Peyer's patch (tissue), 4 donors: ENCODE measurements around the gene PCDHB4. TPM values are rescaled to one million over a fixed set of nuclear protein-coding genes. Genes with fewer than 3 reads are reported as not detected.
"Not testable (repeated sequence)": the region's sequence is repeated elsewhere in the genome, so short reads cannot be mapped to it uniquely, and the experiment has no call there.

Experiments
- DNase-seq, 3 donors: peaks; one replicate each; pipeline ENCODE4 v3.0.0-alpha.2; 2017 to 2019
- H3K27ac ChIP-seq, 4 donors: fragments of 200-600 bp; sonication (generic); one replicate each; pipeline ENCODE4 v1.5.1; 2016 to 2019
- H3K27me3 ChIP-seq, 2 donors: fragments of 200-600 bp; sonication (generic); one replicate each; pipeline ENCODE4 v1.5.1; 2019
- H3K36me3 ChIP-seq, 3 donors: fragments of 200-600 bp; sonication (generic); one replicate each; pipeline ENCODE4 v1.5.1; 2016 to 2019
- H3K4me1 ChIP-seq, 4 donors: fragments of 200-600 bp; sonication (generic); one replicate each; pipeline ENCODE4 v1.5.1; 2016 to 2019
- H3K4me3 ChIP-seq, 4 donors: fragments of 200-600 bp; sonication (generic); 1 replicate in 3 of 4; 2 replicates in 1 of 4; pipeline ENCODE4 v1.5.1; 2016 to 2019; ENCODE audit warnings: mild to moderate bottlenecking in 1 of 4
- H3K9me3 ChIP-seq, 4 donors: fragments of 200-600 bp; sonication (generic); one replicate each; pipeline ENCODE4 v1.5.1; 2016 to 2019; ENCODE audit warnings: mild to moderate bottlenecking in 1 of 4
- POLR2A ChIP-seq, 2 donors: fragments of 450-650 bp; IDR thresholded peaks; one replicate each; pipeline ENCODE4 v1.5.1; 2017; ENCODE audit warnings: antibody characterized with exemption in 2 of 2, mild to moderate bottlenecking in 2 of 2, moderate library complexity in 2 of 2
- total RNA-seq, 4 donors: library from RNA; depleted of rRNA; stranded (reverse); fragments of >200 nt; gene quantifications; one replicate each; pipeline ENCODE4 v1.1.0, GENCODE V29; 2016
- TF ChIP-seq, protein P1 (sequence below), 6 experiments: fragments of 450-650 bp in 4 of 6; fragments of 200-600 bp in 2 of 6; sonication (generic) in 1 of 6; IDR thresholded peaks; one replicate each; pipeline ENCODE4 v1.5.1; 2017 to 2019; ENCODE audit warnings: antibody characterized with exemption in 6 of 6, mild to moderate bottlenecking in 3 of 6, moderate library complexity in 1 of 6

Gene PCDHB4
- total RNA-seq, 4 donors from 2014 or later = 0.80 to 6.6 (median 1.2) TPM; not detected in 1

DNA sequence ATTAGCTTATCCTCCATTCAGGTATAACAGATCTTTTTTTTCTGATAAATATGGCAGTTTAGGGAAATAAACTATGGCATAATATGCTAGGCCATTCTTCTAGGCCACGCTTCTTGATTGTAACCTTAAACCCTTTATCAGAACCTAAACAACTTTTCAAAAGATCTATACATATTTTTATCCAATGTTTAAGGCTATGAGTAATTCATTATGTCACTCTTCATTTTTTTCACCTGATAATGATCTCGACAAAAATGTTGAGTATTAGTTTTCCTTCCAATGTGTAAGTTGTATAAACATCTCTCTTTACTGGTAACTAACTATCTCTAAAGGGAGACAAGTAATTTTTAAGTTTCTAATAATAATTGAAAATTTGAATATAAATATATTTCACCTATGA is 2.4 kb upstream of the PCDHB4 start:
- H3K27me3 ChIP-seq = no peaks in the 10 kb centered on the region
- no peak overlapping the region for H3K27ac ChIP-seq
- no peaks in the 10 kb centered on the region for H3K4me1 ChIP-seq
- peaks cover 0 to 11% (median 0%) of the 10 kb centered on the region in 4 donors for H3K9me3 ChIP-seq
- no peak for TF ChIP-seq POLR2A (IDR thresholded peaks at IDR 0.05)
- TF ChIP-seq, protein P1, sequence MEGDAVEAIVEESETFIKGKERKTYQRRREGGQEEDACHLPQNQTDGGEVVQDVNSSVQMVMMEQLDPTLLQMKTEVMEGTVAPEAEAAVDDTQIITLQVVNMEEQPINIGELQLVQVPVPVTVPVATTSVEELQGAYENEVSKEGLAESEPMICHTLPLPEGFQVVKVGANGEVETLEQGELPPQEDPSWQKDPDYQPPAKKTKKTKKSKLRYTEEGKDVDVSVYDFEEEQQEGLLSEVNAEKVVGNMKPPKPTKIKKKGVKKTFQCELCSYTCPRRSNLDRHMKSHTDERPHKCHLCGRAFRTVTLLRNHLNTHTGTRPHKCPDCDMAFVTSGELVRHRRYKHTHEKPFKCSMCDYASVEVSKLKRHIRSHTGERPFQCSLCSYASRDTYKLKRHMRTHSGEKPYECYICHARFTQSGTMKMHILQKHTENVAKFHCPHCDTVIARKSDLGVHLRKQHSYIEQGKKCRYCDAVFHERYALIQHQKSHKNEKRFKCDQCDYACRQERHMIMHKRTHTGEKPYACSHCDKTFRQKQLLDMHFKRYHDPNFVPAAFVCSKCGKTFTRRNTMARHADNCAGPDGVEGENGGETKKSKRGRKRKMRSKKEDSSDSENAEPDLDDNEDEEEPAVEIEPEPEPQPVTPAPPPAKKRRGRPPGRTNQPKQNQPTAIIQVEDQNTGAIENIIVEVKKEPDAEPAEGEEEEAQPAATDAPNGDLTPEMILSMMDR (IDR thresholded peaks at IDR 0.05) = no peak
- DNase-seq = no peak
- no peak overlapping the region for H3K4me3 ChIP-seq
- H3K36me3 ChIP-seq = no peaks in the 10 kb centered on the region

DNA sequence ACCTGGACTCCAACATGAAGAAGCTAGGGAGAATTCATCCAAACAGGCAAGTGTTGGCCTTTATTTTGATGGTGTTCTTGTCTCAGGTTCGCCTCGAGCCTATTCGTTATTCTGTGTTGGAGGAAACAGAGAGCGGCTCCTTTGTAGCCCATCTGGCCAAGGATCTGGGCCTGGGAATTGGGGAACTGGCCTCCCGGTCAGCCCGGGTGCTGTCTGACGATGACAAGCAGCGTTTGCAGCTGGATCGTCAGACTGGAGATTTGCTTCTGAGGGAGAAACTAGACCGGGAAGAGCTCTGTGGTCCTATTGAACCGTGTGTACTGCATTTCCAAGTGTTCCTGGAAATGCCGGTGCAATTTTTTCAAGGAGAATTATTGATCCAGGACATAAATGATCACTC is 367 bp downstream of the PCDHB4 start:
- peak overlapping the region in 2 of 4 donors; percentile 2 to 18 for H3K4me3 ChIP-seq

DNA sequence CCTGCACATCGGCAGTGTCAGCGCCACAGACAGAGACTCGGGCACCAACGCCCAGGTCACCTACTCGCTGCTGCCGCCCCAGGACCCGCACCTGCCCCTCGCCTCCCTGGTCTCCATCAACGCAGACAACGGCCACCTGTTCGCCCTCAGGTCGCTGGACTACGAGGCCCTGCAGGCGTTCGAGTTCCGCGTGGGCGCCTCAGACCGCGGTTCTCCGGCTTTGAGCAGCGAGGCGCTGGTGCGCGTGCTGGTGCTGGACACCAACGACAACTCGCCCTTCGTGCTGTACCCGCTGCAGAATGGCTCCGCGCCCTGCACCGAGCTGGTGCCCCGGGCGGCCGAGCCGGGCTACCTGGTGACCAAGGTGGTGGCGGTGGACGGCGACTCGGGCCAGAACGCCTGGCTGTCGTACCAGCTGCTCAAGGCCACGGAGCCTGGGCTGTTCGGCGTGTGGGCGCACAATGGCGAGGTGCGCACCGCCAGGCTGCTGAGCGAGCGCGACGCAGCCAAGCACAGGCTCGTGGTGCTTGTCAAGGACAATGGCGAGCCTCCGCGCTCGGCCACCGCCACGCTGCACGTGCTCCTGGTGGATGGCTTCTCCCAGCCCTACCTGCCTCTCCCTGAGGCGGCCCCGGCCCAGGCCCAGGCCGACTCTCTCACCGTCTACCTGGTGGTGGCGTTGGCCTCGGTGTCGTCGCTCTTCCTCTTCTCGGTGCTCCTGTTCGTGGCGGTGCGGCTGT is 1.9 kb downstream of the PCDHB4 start:
- H3K9me3 ChIP-seq = peaks cover 0 to 11% (median 0%) of the 10 kb centered on the region in 4 donors
- not testable (repeated sequence) for H3K27ac ChIP-seq, H3K36me3 ChIP-seq, H3K27me3 ChIP-seq, H3K4me1 ChIP-seq, DNase-seq, H3K4me3 ChIP-seq

More for the DNA sequence above, 367 bp downstream of the PCDHB4 start:
- H3K4me1 ChIP-seq = no peaks in the 10 kb centered on the region
- no peaks in the 10 kb centered on the region for H3K27me3 ChIP-seq
- TF ChIP-seq, protein P1 (IDR thresholded peaks at IDR 0.05) = no peak
- TF ChIP-seq POLR2A (IDR thresholded peaks at IDR 0.05) = no peak
- no peak overlapping the region for H3K27ac ChIP-seq
- no peaks in the 10 kb centered on the region for H3K36me3 ChIP-seq
- peaks cover 0 to 11% (median 0%) of the 10 kb centered on the region in 4 donors for H3K9me3 ChIP-seq
- no peak for DNase-seq

DNA sequence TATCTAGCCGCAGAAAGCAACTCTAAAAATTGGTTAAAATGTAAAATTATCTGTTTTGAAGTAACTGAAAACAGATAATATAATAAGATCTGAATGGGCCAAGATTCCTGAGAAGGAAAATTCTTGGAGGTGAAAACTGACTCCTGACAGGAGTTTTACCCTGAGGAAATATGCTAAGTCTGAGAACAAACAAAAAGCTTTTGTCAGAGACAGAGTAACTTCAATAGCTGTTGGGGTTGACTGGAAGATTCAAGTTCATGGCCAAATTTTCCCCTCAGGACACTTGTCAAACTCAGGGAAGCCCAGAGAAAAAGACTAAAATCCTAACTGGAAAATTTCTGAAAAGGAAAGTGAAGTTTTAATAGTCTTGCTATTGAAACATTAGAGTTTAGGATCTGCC is 5.7 kb downstream of the PCDHB4 start:
- H3K27ac ChIP-seq = no peak overlapping the region
- DNase-seq = no peak
- H3K4me1 ChIP-seq = no peaks in the 10 kb centered on the region
- no peaks in the 10 kb centered on the region for H3K27me3 ChIP-seq
- H3K4me3 ChIP-seq = no peak overlapping the region
- no peak for TF ChIP-seq POLR2A (IDR thresholded peaks at IDR 0.05)
- TF ChIP-seq, protein P1 (IDR thresholded peaks at IDR 0.05) = no peak
- peaks cover 0 to 6% (median 0%) of the 10 kb centered on the region in 4 donors for H3K9me3 ChIP-seq
- H3K36me3 ChIP-seq = no peaks in the 10 kb centered on the region

DNA sequence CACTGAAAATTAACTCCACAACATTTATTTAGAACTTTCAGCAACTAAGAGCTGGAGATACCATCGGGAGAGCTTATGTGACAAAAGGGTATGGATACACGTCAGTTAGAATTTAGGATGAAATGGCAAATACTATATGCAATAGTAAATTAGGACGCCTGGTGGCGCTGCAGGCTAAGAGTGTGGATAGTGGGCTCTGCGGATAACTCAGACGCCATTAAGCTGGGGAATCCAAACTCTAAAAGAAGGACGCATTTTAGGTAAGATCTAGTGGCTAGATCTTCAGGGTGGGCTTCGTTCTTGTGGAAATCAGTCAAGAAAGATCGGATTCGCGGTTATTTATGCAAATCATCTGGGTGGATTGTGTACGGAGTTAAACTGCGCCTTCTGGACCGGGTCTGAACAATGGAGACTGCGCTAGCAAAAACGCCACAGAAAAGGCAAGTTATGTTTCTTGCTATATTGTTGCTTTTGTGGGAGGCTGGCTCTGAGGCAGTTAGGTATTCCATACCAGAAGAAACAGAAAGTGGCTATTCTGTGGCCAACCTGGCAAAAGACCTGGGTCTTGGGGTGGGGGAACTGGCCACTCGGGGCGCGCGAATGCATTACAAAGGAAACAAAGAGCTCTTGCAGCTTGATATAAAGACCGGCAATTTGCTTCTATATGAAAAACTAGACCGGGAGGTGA is 13.6 kb downstream of the PCDHB4 start, which contains the start of gene PCDHB5:
TSS of gene PCDHB5 (plus strand) at position 177 of the 688 bp plus-strand sequence. CDS start at position 406, 229 bp downstream.
- DNase-seq = no peak
- TF ChIP-seq, protein P1 (IDR thresholded peaks at IDR 0.05) = no peak
- no peak for TF ChIP-seq POLR2A (IDR thresholded peaks at IDR 0.05)
- H3K4me1 ChIP-seq = no peaks in the 10 kb centered on the region
- H3K4me3 ChIP-seq = peak within 1 kb of the TSS in 1 of 4 donors; percentile 8
- H3K27me3 ChIP-seq = no peaks in the 10 kb centered on the region
- peaks cover 0 to 38% (median 0%) of the 10 kb centered on the region in 4 donors for H3K9me3 ChIP-seq
- H3K36me3 ChIP-seq = no peaks in the 10 kb centered on the region
- no peak within 1 kb of the TSS for H3K27ac ChIP-seq

DNA sequence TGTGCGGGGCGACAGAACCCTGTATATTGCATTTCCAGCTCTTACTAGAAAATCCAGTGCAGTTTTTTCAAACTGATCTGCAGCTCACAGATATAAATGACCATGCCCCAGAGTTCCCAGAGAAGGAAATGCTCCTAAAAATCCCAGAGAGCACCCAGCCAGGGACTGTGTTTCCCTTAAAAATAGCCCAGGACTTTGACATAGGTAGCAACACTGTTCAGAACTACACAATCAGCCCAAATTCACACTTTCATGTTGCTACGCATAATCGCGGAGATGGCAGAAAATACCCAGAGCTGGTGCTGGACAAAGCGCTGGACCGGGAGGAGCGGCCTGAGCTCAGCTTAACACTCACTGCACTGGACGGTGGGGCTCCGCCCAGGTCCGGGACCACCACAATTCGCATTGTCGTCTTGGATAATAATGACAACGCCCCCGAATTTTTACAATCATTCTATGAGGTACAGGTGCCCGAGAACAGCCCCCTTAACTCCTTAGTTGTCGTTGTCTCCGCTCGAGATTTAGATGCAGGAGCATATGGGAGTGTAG is 14.2 kb downstream of the PCDHB4 start:
- Histone ChIP-seq H3K27me3 (no peaks in the 10 kb centered on the region), H3K9me3 (peaks cover 0 to 38% (median 0%) of the 10 kb centered on the region in 4 donors), H3K4me3 (peak overlapping the region in 1 of 4 donors; percentile 8), H3K27ac (no peak overlapping the region), H3K36me3 (no peaks in the 10 kb centered on the region), H3K4me1 (no peaks in the 10 kb centered on the region)
- TF ChIP-seq, protein P1 (IDR thresholded peaks at IDR 0.05) = no peak
- TF ChIP-seq POLR2A (IDR thresholded peaks at IDR 0.05) = no peak
- no peak for DNase-seq

DNA sequence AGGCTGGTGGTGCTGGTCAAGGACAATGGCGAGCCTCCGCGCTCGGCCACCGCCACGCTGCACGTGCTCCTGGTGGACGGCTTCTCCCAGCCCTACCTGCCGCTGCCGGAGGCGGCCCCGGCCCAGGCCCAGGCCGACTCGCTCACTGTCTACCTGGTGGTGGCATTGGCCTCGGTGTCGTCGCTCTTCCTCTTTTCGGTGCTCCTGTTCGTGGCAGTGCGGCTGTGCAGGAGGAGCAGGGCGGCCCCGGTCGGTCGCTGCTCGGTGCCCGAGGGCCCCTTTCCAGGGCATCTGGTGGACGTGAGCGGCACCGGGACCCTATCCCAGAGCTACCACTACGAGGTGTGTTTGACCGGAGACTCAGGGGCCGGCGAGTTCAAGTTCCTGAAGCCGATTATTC is 15.7 kb downstream of the PCDHB4 start:
- H3K4me1 ChIP-seq, DNase-seq, H3K4me3 ChIP-seq, H3K27me3 ChIP-seq, H3K27ac ChIP-seq, H3K36me3 ChIP-seq: not testable (repeated sequence)
- peaks cover 0 to 38% (median 0%) of the 10 kb centered on the region in 4 donors for H3K9me3 ChIP-seq
